ENCODE results near the gene NOL4L.

GRCh38 chr20:32569018-32569379, 16.1 kb downstream of the NOL4L start:
- TF ChIP-seq, protein P1, sequence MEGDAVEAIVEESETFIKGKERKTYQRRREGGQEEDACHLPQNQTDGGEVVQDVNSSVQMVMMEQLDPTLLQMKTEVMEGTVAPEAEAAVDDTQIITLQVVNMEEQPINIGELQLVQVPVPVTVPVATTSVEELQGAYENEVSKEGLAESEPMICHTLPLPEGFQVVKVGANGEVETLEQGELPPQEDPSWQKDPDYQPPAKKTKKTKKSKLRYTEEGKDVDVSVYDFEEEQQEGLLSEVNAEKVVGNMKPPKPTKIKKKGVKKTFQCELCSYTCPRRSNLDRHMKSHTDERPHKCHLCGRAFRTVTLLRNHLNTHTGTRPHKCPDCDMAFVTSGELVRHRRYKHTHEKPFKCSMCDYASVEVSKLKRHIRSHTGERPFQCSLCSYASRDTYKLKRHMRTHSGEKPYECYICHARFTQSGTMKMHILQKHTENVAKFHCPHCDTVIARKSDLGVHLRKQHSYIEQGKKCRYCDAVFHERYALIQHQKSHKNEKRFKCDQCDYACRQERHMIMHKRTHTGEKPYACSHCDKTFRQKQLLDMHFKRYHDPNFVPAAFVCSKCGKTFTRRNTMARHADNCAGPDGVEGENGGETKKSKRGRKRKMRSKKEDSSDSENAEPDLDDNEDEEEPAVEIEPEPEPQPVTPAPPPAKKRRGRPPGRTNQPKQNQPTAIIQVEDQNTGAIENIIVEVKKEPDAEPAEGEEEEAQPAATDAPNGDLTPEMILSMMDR (IDR thresholded peaks at IDR 0.05) = no peak
- no peak for TF ChIP-seq POLR2A (IDR thresholded peaks at IDR 0.05)
